Jurkat, Clone E6-1 (cell line): ENCODE results near the gene SFXN3. TPM values are rescaled to one million over a fixed set of nuclear protein-coding genes. Genes with fewer than 3 reads are reported as not detected.
A peak's percentile ranks its signal among the peaks of the same experiment; 100 is the strongest.

ENCODE experiments used
- DNase-seq: peaks from one replicate; pipeline ENCODE4 v3.0.0-alpha.2; 2011; ENCODE audit warnings: low read depth, low spot score
- H3K4me3 ChIP-seq: 2 replicates; pipeline ENCODE4 v1.5.1; 2011; ENCODE audit warnings: mild to moderate bottlenecking, low read length, control low read depth, moderate library complexity
- polyA plus RNA-seq: library from polyadenylated mRNA; unstranded; fragments of >200 nt; gene quantifications from one replicate; pipeline ENCODE4 v1.2.1, GENCODE V29; 2012; ENCODE audit warnings: missing spikeins; ENCODE audit not compliant: insufficient read length, insufficient read depth

SFXN3 gene
- 19.6 TPM for polyA plus RNA-seq

- peak; percentile 90 for DNase-seq
- H3K4me3 ChIP-seq: peak within 1 kb of the TSS; percentile 85
Measured at GRCh38 chr10:101031128-101031795, at the start of gene SFXN3, which contains the start of gene PDZD7. Gene SFXN3 (plus strand): TSS chr10:101031234. CDS start chr10:101034695, 3,461 bp downstream. Gene PDZD7 (minus strand): TSS chr10:101031129. CDS start chr10:101030219, 910 bp downstream.

GRCh38 chr10:100982916-100983830 is 47.9 kb upstream of the SFXN3 start:
- no peak overlapping the region for H3K4me3 ChIP-seq
- DNase-seq: no peak

GRCh38 chr10:100983868-100984671 is 47.0 kb upstream of the SFXN3 start:
- H3K4me3 ChIP-seq: no peak overlapping the region
- no peak for DNase-seq

DNA sequence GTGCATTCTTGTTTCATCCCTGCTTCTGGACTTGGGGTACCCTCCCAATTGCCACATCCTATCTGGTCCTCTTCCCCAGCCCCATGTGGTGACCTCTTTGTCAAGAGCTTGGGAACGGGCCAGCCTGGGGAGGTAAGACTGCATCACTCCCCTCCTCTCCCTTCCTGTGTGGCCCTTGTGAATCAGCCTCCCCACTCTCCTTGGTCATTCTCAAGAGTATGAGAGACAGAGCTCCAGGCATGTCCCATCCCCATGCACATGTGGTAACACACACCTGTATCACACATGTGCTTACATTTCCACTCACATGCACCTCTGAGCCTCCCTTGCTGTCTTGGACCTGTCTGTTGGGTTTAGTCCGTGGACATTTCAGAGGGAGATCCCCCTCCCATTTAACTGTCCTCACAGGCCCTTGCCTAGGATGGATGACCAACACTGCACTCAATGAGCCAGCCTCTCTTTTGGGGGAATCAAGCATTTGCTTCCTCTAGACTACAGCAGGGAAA is 46.3 kb upstream of the SFXN3 start:
- DNase-seq: no peak
- no peak overlapping the region for H3K4me3 ChIP-seq

GRCh38 chr10:100985336-100985735 is 45.7 kb upstream of the SFXN3 start:
- no peak overlapping the region for H3K4me3 ChIP-seq

DNA sequence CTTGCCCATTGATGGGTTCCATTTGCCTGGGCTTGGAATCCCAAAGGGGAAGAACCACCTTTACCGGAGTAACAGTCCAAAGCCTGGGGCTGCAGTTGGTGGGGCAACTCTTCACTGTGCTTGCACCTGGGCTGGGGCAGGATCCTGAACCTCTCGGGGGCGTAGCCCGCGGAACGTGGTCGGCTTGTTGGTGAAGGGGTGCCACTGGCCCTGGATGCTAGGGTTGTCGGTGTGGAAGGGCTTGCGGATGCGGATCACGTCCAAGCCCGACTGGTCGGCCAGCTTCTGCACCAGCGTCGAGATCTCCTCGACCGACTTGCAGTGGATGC is 44.4 kb upstream of the SFXN3 start:
- peak overlapping the region; percentile 99 for H3K4me3 ChIP-seq
- no peak for DNase-seq

More at GRCh38 chr10:100985336-100985735, 45.7 kb upstream of the SFXN3 start:
- no peak for DNase-seq

GRCh38 chr10:100986952-100987684 is 43.9 kb upstream of the SFXN3 start, which contains the start of the genes MRPL43 and TWNK:
Gene MRPL43 (minus strand): TSS chr10:100987497. CDS start chr10:100987443, 54 bp downstream.
Gene TWNK (plus strand): TSS chr10:100987543. CDS start chr10:100988211, 668 bp downstream.
- peak; percentile 69 for DNase-seq
- peak within 1 kb of the TSS; percentile 99 for H3K4me3 ChIP-seq

GRCh38 chr10:100987685-100988049 is 43.4 kb upstream of the SFXN3 start:
- peak overlapping the region; percentile 99 for H3K4me3 ChIP-seq
- no peak for DNase-seq

- DNase-seq: no peak
- H3K4me3 ChIP-seq: peak overlapping the region; percentile 99
Measured at GRCh38 chr10:100988166-100988565, 42.9 kb upstream of the SFXN3 start.

- no peak for DNase-seq
- H3K4me3 ChIP-seq: no peak overlapping the region
Measured at GRCh38 chr10:100989088-100989487, 41.9 kb upstream of the SFXN3 start.

DNA sequence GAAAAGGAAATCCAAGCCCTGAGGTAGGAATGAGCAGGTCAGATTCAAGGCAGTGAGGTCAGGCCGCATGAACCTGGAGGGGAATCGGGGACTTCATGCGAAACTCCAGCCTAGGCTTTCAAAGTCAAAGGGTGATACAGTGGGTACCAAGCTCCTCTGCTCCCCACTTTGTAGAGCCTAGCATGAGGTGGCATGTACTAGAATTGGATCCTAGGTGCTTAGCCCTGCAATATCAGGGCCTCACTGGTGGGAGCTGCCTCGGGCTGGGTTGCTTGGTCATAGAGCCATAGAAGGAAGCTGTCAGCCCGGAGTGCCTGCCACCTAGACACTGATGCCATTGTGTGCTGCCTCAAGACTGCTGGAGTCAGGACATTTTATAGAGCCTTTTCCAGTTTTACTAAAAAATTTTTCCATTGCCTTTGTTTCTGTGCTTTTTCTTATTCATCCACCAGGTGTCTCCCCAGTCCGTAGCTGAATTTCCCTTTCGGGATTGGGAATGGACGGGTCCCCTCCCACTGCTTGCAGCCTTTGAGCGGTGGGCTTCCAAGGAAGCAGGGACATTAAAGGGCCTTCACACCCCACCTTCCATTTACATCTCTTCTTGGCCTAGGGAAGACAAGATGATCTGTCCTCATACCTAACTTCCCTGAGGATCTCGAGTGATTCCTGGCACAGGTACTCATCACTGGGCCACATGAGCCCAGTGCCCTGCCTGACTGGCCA is 36.9 kb upstream of the SFXN3 start:
- no peak overlapping the region for H3K4me3 ChIP-seq
- no peak for DNase-seq

DNA sequence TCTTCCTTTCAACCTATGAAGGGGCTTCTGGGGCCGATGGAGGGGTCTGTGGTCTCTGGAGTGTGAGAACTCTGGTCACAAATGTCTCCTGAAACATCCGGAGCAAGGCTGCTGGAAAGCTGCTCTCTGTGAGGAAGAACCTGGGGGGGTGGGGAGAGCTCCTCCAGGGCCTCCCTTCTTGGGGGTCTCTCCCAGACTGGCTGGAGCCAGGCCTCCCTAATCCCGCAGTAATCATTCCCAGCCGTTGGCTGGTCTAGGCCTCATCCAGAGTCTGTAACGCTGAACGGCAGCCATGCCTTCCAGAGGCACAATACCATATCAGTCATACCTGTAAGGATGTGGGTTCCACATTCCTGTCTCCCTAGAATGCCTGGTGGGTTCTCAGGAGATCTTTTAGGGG is 35.9 kb upstream of the SFXN3 start:
- no peak overlapping the region for H3K4me3 ChIP-seq
- DNase-seq: no peak

- DNase-seq: no peak
Measured at GRCh38 chr10:100996678-100997359, 34.2 kb upstream of the SFXN3 start.

GRCh38 chr10:100997360-100998182 is 33.5 kb upstream of the SFXN3 start:
- peak overlapping the region; percentile 65 for H3K4me3 ChIP-seq
- DNase-seq: no peak

More at GRCh38 chr10:100996678-100997359, 34.2 kb upstream of the SFXN3 start:
- H3K4me3 ChIP-seq: peak overlapping the region; percentile 65

DNA sequence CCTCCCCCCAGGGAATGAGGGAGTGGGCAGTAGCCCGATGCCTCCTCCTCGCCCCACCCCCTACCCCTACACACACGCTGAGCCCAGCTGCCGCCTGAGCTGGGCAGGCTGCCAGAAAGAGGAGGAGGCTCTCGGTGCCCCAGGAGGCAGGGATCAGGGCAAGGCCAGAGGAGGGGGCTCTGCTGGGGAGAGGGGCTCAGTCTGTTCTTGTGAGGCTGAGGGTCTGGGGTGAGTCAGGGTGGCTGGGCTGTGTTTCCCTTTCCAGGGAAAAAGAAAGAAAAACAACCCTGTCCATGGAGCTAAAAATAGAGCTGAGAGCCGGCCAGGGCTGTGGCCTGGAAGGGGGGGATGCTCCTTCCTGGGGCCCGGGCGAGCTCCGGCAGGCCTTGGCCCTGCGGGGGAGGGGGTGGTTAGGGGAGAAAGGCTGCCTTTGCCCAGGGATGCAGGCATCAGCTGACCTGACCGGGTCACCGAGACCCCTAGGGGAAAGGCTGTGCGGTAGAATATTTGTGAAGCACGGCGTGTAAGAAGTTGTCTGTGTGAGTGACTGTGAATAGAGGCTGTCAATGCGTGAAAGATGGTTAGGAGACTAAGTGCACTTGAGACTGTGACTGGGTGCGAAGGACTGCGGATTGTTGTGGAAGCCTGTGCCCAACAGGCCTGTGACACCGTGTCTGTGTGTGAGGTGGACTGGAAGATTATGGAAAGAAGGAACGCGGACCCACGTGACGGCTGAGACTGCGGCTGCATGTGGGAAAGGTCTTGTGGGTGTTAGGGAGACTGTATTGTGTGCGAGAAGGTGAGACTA is 32.6 kb upstream of the SFXN3 start:
- no peak for DNase-seq
- H3K4me3 ChIP-seq: peak overlapping the region; percentile 65
